Activated CD4-positive, alpha-beta T cell treated with anti-CD3 and anti-CD28 coated beads, Interleukin-2, amount 10 ng/mL, durations not matched to agents 7 days and 5 days (primary cell): Measurements from ENCODE around the gene PADI3. TPM values are rescaled to one million over a fixed set of nuclear protein-coding genes. Genes with fewer than 3 reads are reported as not detected.
"Not testable (repeated sequence)": the region's sequence is repeated elsewhere in the genome, so short reads cannot be mapped to it uniquely, and the experiment has no call there.

Experiments
- CTCF ChIA-PET: fragments of 350-600 bp; sonication (Branson Sonifier 250); formaldehyde crosslinking; loops from one replicate; lab custom pipeline; 2021; ENCODE audit warnings: antibody characterized with exemption; lab: Charles Lee
- POLR2A ChIA-PET: fragments of 350-600 bp; sonication (Branson Sonifier 250); formaldehyde crosslinking; loops from one replicate; lab custom pipeline; 2021; ENCODE audit warnings: antibody characterized with exemption; lab: Charles Lee
- DNase-seq: peaks from one replicate; pipeline ENCODE4 v3.0.0-alpha.2; 2020
- H3K27ac Mint-ChIP-seq: one replicate; pipeline ENCODE4 v1.8.0; 2021; ENCODE audit warnings: mild to moderate bottlenecking, moderate library complexity, mixed read lengths
- H3K27me3 Mint-ChIP-seq: one replicate; pipeline ENCODE4 v1.8.0; 2021; ENCODE audit warnings: mixed read lengths
- H3K36me3 Mint-ChIP-seq: one replicate; pipeline ENCODE4 v1.8.0; 2021; ENCODE audit warnings: low read depth, mixed read lengths
- H3K4me1 Mint-ChIP-seq: one replicate; pipeline ENCODE4 v1.8.0; 2021; ENCODE audit warnings: mixed read lengths
- H3K4me3 Mint-ChIP-seq: one replicate; pipeline ENCODE4 v1.8.0; 2021; ENCODE audit warnings: mild to moderate bottlenecking, moderate library complexity, mixed read lengths
- H3K9me3 Mint-ChIP-seq: one replicate; pipeline ENCODE4 v1.8.0; 2021; ENCODE audit warnings: mixed read lengths
- microRNA-seq: library from miRNA; unstranded; fragments of <30 nt; microRNA quantifications from one replicate; pipeline ENCODE4 v1.2.0, GENCODE V29; 2021; ENCODE audit warnings: borderline microRNAs expressed, borderline replicate concordance
- total RNA-seq, 2 experiments: library from RNA; stranded (reverse); gene quantifications; one replicate each; pipeline ENCODE4 v1.2.3, GENCODE V29; 2021

PADI3 gene
- total RNA-seq, 2 experiments from 2014 or later, result not detected

DNA sequence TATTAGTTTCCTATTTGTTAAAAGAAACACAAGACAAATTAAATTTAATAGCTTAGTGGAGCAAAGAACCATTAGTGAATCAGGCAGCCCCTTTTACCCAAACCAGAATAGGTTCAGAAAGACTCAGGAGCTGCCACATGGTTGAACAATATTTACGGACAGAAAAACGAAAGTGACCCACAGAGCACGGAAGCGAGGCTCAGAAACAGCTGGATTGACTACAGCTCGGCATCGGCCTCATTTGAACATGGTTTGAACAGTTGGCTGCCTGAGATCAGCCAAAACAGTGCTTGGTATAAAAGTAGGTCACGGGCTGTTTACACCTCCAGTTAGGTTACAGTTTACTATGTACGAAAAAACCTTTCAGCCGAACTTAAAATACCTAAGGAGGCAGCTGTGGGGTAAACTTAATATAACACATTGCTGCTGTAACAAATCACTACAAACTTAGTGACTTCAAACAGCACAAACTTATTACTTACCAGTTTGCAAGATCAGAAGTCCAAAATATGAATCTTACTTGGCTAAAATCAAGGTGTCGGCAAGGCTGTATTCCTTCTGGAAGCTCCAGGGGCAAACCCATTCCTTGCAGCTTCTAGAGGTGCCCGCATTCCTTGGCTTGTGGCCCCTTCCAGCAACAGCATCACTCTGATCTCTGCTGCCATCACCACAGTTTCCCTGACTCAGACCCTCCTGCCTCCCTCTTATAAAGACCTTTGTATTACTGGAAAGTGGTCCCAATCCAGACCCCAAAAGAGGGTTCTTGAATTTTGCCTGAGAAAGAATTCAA is 70.9 kb downstream of the PADI3 start:
- DNase-seq, result no peak
- Mint-ChIP-seq H3K27me3 (peaks cover 4% of the 10 kb centered on the region), H3K4me3 (no peak overlapping the region), H3K36me3 (no peaks in the 10 kb centered on the region), H3K9me3 (peaks cover 2% of the 10 kb centered on the region), H3K27ac (no peak overlapping the region), H3K4me1 (no peaks in the 10 kb centered on the region)
- CTCF ChIA-PET, result no interaction called here
- POLR2A ChIA-PET, result no interaction called here

DNA sequence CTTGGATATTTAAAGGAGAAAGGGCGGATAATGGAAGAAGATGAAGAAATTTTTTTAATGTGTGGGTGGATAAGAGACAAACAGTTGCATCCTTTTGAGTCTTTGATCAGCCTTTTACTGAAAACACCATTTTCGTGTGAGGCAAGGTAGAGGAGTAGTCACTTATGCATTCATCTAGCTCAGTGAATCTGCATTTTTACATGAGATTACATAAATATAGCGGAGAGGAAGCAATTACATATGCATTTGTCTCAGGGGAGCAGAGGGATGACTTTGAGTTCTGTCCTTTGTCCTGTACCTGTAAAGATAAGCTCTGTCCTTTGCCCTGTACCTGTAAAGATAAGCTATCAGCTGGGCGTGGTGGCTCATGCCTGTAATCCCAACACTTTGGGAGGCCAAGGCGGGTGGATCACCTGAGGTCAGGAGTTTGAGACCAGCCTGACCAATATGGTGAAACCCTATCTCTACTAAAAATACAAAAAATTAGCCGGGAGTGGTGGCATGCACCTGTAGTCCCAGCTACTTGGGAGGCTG is 73.0 kb downstream of the PADI3 start:
- H3K9me3 Mint-ChIP-seq, result not testable (repeated sequence)

DNA sequence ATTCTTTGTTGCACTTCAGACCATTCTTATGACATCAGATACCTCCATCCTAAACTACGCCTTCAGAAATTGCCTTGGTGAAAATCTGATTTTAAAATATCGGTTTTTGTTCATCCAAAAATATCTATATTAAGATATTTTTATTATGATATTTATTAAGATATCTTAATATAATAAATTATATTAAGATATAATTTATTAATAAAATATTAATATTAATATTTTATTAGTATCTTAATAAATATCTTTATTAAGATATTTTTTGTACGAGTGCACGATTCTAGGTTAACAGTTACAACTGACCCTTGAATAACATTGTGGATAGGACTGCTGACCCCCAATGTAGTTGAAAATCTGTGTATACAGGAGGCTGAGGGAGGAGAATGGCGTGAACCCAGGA is 80.0 kb downstream of the PADI3 start:
- H3K4me1 Mint-ChIP-seq, result no peaks in the 10 kb centered on the region
- CTCF ChIA-PET, result interaction anchor here (0.7 kb wide), 1 partner anchor 230 kb away, joined by 4 read pairs; no protein-coding TSS in a partner anchor
- H3K36me3 Mint-ChIP-seq, result no peaks in the 10 kb centered on the region
- H3K4me3 Mint-ChIP-seq, result no peak overlapping the region
- H3K27ac Mint-ChIP-seq, result no peak overlapping the region
- DNase-seq, result no peak
- no peaks in the 10 kb centered on the region for H3K9me3 Mint-ChIP-seq
- POLR2A ChIA-PET, result interaction anchor here (0.6 kb wide), 1 partner anchor 19 kb away, joined by 3 read pairs; no protein-coding TSS in a partner anchor
- H3K27me3 Mint-ChIP-seq, result peaks cover 12% of the 10 kb centered on the region

More for the DNA sequence above, 73.0 kb downstream of the PADI3 start:
- CTCF ChIA-PET, H3K4me1 Mint-ChIP-seq, H3K4me3 Mint-ChIP-seq, POLR2A ChIA-PET, H3K27ac Mint-ChIP-seq, DNase-seq, H3K36me3 Mint-ChIP-seq: not testable (repeated sequence)
- peaks cover 14% of the 10 kb centered on the region for H3K27me3 Mint-ChIP-seq

DNA sequence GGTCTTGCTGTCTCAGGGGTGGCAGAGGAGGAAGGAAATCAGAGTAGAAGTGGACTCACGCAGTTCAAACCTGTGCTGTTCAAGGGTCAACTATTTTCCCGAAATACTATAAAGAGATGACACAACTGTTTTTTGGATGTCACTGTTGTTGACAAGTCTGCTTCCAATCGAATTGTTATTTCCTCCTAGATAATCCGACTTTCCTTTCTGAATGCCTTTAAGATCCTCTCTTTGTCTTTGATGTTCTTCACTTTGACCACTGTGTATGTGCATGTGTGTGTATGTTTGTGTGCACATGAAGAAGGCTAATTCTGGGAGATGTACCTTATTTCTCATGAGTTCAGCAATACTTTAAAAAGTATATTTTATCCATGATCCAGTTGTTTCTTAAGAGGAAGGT is 80.7 kb downstream of the PADI3 start:
- H3K4me1 Mint-ChIP-seq, result no peaks in the 10 kb centered on the region
- no peaks in the 10 kb centered on the region for H3K9me3 Mint-ChIP-seq
- peaks cover 11% of the 10 kb centered on the region for H3K27me3 Mint-ChIP-seq
- ChIA-PET CTCF (interaction anchor here (0.7 kb wide), 1 partner anchor 231 kb away, joined by 4 read pairs; no protein-coding TSS in a partner anchor), POLR2A (no interaction called here)
- no peak for DNase-seq
- H3K4me3 Mint-ChIP-seq, result no peak overlapping the region
- no peaks in the 10 kb centered on the region for H3K36me3 Mint-ChIP-seq
- H3K27ac Mint-ChIP-seq, result no peak overlapping the region

DNA sequence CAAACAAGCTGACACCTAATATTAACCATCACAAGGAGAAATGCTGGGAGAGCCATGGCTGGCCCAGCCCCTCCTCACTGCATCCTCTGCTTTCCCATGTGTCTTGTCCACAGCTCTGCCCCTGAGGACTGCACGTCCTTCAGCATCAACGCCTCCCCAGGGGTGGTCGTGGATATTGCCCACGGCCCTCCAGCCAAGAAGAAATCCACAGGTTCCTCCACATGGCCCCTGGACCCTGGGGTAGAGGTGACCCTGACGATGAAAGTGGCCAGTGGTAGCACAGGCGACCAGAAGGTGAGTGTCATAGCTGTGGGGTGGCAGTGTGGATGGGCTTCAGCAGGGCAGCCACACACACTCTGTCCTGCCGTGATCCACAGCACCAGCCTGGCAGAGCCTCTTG is 82.0 kb downstream of the PADI3 start:
- H3K36me3 Mint-ChIP-seq, result no peaks in the 10 kb centered on the region

DNA sequence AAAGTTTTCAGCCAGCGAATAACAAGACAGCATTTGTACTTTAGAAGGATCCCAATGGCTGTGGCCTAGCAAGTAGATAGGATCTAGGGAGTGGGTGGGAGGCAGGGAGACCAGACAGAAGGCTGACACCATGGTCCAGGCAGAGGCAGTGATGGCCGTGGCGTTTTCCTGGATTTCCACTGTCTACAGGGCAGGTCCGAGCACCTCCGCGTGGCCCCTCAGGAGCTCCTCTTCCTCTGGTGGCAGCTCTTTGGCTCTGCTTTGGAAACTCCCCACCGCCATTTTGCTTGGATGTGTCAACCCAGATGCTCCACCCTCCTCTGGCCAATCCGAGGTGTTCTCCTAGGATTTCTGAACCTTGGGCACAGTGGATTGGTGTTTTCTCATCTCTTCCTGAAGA is 84.2 kb downstream of the PADI3 start:
- Mint-ChIP-seq H3K4me3 (no peak overlapping the region), H3K27me3 (peaks cover 1% of the 10 kb centered on the region), H3K4me1 (no peaks in the 10 kb centered on the region), H3K36me3 (no peaks in the 10 kb centered on the region), H3K9me3 (no peaks in the 10 kb centered on the region), H3K27ac (no peak overlapping the region)
- ChIA-PET CTCF (no interaction called here), POLR2A (no interaction called here)
- no peak for DNase-seq

More for the DNA sequence above, 82.0 kb downstream of the PADI3 start:
- no peak for DNase-seq
- Mint-ChIP-seq H3K9me3 (no peaks in the 10 kb centered on the region), H3K4me1 (no peaks in the 10 kb centered on the region), H3K27me3 (peaks cover 5% of the 10 kb centered on the region), H3K4me3 (no peak overlapping the region), H3K27ac (no peak overlapping the region)
- ChIA-PET POLR2A (no interaction called here), CTCF (interaction anchor here (0.6 kb wide), 1 partner anchor 349 kb away, joined by 3 read pairs; no protein-coding TSS in a partner anchor)

Small RNAs within 50 kb of the gene (microRNA-seq; reads per million reads assigned to microRNA genes)
- not detected for gene MIR3972

Other genes starting within 250 kb of the PADI3 start
- gene ATP13A2, start 237.2 kb upstream of the PADI3 start, total RNA-seq, result 10 to 100 TPM; 57.1 to 59.4 TPM
- 10 to 100 TPM; 77.7 to 82.8 TPM for gene SDHB, start 195.1 kb upstream of the PADI3 start, total RNA-seq
- under 1 TPM; 0.05 to 0.23 TPM for gene PADI2, start 129.6 kb upstream of the PADI3 start, total RNA-seq
- gene PADI1, start 44.0 kb upstream of the PADI3 start, total RNA-seq, result not detected
- under 1 TPM; 0.17 to 0.23 TPM for gene PADI4, start 59.1 kb downstream of the PADI3 start, total RNA-seq
- under 1 TPM; 0.10 TPM for gene PADI6, start 123.1 kb downstream of the PADI3 start, total RNA-seq
- 100 to 1,000 TPM; 118 to 121 TPM for gene RCC2, start 190.6 kb downstream of the PADI3 start, total RNA-seq